ENCODE data around the gene LDLRAD4.

LDLRAD4 gene

DNA sequence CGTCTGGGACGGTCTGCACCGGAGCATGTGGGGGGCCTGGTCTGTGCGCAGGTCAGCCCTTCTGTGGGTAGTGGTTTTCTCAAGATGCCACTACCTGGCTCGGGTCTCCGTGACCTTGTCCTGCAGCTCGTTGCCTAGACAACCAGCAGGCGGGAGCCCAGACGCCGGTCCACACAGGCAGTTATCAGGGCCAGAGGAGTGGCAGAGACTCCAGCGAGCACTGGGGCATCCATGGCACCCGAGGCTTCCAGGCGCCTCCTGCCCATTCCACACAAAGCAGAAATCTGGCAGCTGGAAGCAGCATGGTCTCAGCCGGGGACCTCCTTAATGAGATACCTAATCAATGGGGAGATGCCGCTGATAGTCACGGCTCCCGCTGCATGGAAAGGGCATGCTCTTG is 351.7 kb downstream of the LDLRAD4 start:
- POLR2A ChIA-PET = interaction anchor here (0.6 to 0.9 kb wide), 2 partner anchors 42 to 53 kb away, joined by 3 read pairs; no protein-coding TSS in a partner anchor
- Histone ChIP-seq H3K27me3 (replicated peaks in 2 of 5; ENCODE audit: control insufficient read depth in 4 of 5, insufficient read depth in 5 of 5, low read length in 4 of 5) (no peaks in the 10 kb centered on the region), H3K9me3 (ENCODE audit: control extremely low read depth in 1 of 5, control insufficient read depth in 4 of 5, insufficient read depth in 2 of 5, low read depth in 1 of 5, low read length in 4 of 5) (no peaks in the 10 kb centered on the region), H3K27ac (ENCODE audit: insufficient read depth in 1 of 2, low read depth in 1 of 2, low read length in 2 of 2, poor library complexity in 1 of 2, severe bottlenecking in 2 of 2) (no peak overlapping the region), H3K36me3 (ENCODE audit: control insufficient read depth in 4 of 4, insufficient read depth in 4 of 4, low read length in 3 of 4) (no peaks in the 10 kb centered on the region), H3K4me1 (ENCODE audit: control extremely low read depth in 1 of 4, control insufficient read depth in 4 of 4, insufficient read depth in 4 of 4, low read length in 3 of 4) (peaks cover 6 to 52% (median 30%) of the 10 kb centered on the region in 4 experiments), H3K4me3 (ENCODE audit: control insufficient read depth in 1 of 7, extremely low read depth in 1 of 7, insufficient read depth in 4 of 7, low read depth in 2 of 7, low read length in 6 of 7) (no peak overlapping the region)
- no peak for DNase-seq
- 95% methylated on average over 14 of the region's 17 CpGs for WGBS (ENCODE audit: insufficient coverage)
- CTCF ChIA-PET = interaction anchor here (1.0 to 2.8 kb wide), 3 partner anchors 12 to 42 kb away, joined by 3 to 10 read pairs (median 3); no protein-coding TSS in a partner anchor

DNA sequence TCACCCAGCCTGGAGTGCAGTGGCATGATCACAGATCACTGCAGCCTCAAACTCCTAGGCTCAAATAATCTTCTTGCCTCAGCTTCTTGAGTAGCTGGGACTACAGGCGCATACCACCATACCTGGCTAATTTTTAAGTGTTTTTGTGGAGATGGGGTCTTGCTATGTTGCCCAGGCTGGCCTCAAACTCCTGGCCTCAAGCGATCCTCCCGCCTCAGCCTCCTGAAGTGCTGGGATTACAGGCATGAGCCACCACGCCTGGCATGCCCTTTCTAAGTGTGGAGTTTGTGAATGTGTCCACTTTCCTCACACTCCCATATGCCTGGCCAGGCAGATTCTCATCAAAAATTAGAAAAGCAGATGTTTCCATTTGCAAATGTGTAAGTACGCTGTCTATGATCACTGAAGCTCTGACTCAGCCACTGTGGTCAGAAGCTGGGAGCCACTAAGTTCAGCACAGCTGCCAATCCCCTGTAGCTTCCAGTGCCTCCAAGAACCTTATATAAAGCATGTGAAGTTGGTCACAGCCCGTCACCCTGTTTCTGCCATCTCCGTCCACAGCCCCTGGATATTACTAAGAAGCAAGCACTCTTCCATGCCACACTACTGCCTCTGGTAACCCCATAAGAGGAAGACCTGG is 352.4 kb downstream of the LDLRAD4 start:
- H3K4me3 ChIP-seq (ENCODE audit: control insufficient read depth in 1 of 7, extremely low read depth in 1 of 7, insufficient read depth in 4 of 7, low read depth in 2 of 7, low read length in 6 of 7) = no peak overlapping the region
- 91% methylated on average over 6 of the region's 7 CpGs for WGBS (ENCODE audit: insufficient coverage)
- H3K27ac ChIP-seq (ENCODE audit: insufficient read depth in 1 of 2, low read depth in 1 of 2, low read length in 2 of 2, poor library complexity in 1 of 2, severe bottlenecking in 2 of 2) = no peak overlapping the region
- peaks cover 6 to 45% (median 28%) of the 10 kb centered on the region in 4 experiments for H3K4me1 ChIP-seq (ENCODE audit: control extremely low read depth in 1 of 4, control insufficient read depth in 4 of 4, insufficient read depth in 4 of 4, low read length in 3 of 4)
- DNase-seq = peak in 2 of 3 donors; percentile 50 to 81
- ChIA-PET CTCF (interaction anchor here (0.6 to 2.8 kb wide), 3 partner anchors 11 to 41 kb away, joined by 3 to 10 read pairs (median 3); no protein-coding TSS in a partner anchor), POLR2A (interaction anchor here (0.6 to 0.9 kb wide), 2 partner anchors 41 to 53 kb away, joined by 3 read pairs; no protein-coding TSS in a partner anchor)
- H3K27me3 ChIP-seq (replicated peaks in 2 of 5; ENCODE audit: control insufficient read depth in 4 of 5, insufficient read depth in 5 of 5, low read length in 4 of 5) = no peaks in the 10 kb centered on the region
- H3K9me3 ChIP-seq (ENCODE audit: control extremely low read depth in 1 of 5, control insufficient read depth in 4 of 5, insufficient read depth in 2 of 5, low read depth in 1 of 5, low read length in 4 of 5) = no peaks in the 10 kb centered on the region
- no peaks in the 10 kb centered on the region for H3K36me3 ChIP-seq (ENCODE audit: control insufficient read depth in 4 of 4, insufficient read depth in 4 of 4, low read length in 3 of 4)

DNA sequence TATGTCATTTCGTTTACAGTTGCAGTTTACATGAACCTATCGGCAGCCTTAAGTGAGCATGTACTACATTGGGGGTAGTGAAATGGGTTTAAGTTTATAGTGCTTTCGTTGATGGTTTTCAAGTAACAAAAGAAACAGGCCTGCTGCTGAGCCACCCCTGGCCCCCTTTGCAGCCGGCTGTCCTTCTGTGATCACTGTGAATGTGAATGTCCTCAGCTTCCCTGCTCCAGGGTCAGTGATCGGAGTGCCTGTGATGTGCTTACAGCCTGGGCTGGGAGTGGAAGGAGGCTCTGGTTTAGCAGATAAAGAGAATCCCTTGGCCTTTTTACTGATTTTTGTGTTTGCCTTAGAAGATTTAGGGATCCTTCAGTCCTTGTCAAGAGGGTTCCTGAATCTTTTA is 353.6 kb downstream of the LDLRAD4 start:
- POLR2A ChIA-PET = no interaction called here
- peaks cover 2 to 44% (median 25%) of the 10 kb centered on the region in 4 experiments for H3K4me1 ChIP-seq (ENCODE audit: control extremely low read depth in 1 of 4, control insufficient read depth in 4 of 4, insufficient read depth in 4 of 4, low read length in 3 of 4)
- WGBS (ENCODE audit: insufficient coverage) = 100% methylated on average over 5 of the region's 5 CpGs
- CTCF ChIA-PET = no interaction called here
- no peaks in the 10 kb centered on the region for H3K27me3 ChIP-seq (replicated peaks in 2 of 5; ENCODE audit: control insufficient read depth in 4 of 5, insufficient read depth in 5 of 5, low read length in 4 of 5)
- H3K27ac ChIP-seq (ENCODE audit: insufficient read depth in 1 of 2, low read depth in 1 of 2, low read length in 2 of 2, poor library complexity in 1 of 2, severe bottlenecking in 2 of 2) = no peak overlapping the region
- no peak for DNase-seq
- no peaks in the 10 kb centered on the region for H3K9me3 ChIP-seq (ENCODE audit: control extremely low read depth in 1 of 5, control insufficient read depth in 4 of 5, insufficient read depth in 2 of 5, low read depth in 1 of 5, low read length in 4 of 5)
- no peaks in the 10 kb centered on the region for H3K36me3 ChIP-seq (ENCODE audit: control insufficient read depth in 4 of 4, insufficient read depth in 4 of 4, low read length in 3 of 4)
- H3K4me3 ChIP-seq (ENCODE audit: control insufficient read depth in 1 of 7, extremely low read depth in 1 of 7, insufficient read depth in 4 of 7, low read depth in 2 of 7, low read length in 6 of 7) = no peak overlapping the region

DNA sequence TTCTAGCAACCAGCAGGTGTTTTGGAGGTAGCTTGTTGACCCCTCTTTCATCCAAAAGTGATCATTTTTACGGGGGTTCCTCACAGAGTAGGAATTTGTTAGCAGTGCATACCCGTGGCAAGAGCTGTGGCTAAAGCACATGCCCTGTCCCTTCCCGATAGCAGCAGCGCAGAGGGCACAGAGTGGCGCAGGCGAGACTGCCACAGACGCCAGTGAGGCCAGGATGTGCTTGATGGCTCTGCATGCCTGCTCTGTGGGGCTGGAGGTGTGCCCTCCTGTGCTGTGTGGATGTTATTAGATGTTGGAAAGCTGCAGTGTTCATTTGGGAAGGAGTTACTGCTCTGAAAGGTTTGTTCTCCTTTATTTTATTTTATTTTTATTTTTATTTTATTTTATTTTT is 354.2 kb downstream of the LDLRAD4 start:
- H3K9me3 ChIP-seq (ENCODE audit: control extremely low read depth in 1 of 5, control insufficient read depth in 4 of 5, insufficient read depth in 2 of 5, low read depth in 1 of 5, low read length in 4 of 5) = no peaks in the 10 kb centered on the region
- no peaks in the 10 kb centered on the region for H3K27me3 ChIP-seq (replicated peaks in 2 of 5; ENCODE audit: control insufficient read depth in 4 of 5, insufficient read depth in 5 of 5, low read length in 4 of 5)
- H3K4me3 ChIP-seq (ENCODE audit: control insufficient read depth in 1 of 7, extremely low read depth in 1 of 7, insufficient read depth in 4 of 7, low read depth in 2 of 7, low read length in 6 of 7) = no peak overlapping the region
- POLR2A ChIA-PET = no interaction called here
- CTCF ChIA-PET = no interaction called here
- peaks cover 4 to 46% (median 26%) of the 10 kb centered on the region in 4 experiments for H3K4me1 ChIP-seq (ENCODE audit: control extremely low read depth in 1 of 4, control insufficient read depth in 4 of 4, insufficient read depth in 4 of 4, low read length in 3 of 4)
- no peak for DNase-seq
- WGBS (ENCODE audit: insufficient coverage) = 94% methylated on average over 7 of the region's 7 CpGs
- H3K36me3 ChIP-seq (ENCODE audit: control insufficient read depth in 4 of 4, insufficient read depth in 4 of 4, low read length in 3 of 4) = no peaks in the 10 kb centered on the region
- no peak overlapping the region for H3K27ac ChIP-seq (ENCODE audit: insufficient read depth in 1 of 2, low read depth in 1 of 2, low read length in 2 of 2, poor library complexity in 1 of 2, severe bottlenecking in 2 of 2)

DNA sequence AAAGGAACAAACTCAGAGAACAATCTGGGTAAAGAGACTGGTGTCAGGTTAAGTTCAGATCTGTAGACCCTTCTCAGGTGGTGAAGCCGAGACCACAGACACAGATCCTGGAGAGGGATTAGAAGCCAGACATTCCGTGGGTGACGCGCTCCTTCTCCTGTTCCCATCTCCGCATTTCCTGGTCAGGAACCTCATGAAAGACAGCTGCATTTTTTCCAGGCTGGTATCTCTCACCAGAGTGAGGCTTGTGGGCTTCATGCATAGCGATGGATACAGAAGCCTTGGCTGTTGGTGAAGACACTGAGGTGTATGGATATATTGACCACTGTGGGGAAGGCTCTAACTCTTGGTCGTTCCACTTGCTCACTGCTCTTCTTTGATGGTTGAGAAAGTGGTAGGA is 355.2 kb downstream of the LDLRAD4 start:
- no peak for DNase-seq
- Histone ChIP-seq H3K36me3 (ENCODE audit: control insufficient read depth in 4 of 4, insufficient read depth in 4 of 4, low read length in 3 of 4) (no peaks in the 10 kb centered on the region), H3K4me1 (ENCODE audit: control extremely low read depth in 1 of 4, control insufficient read depth in 4 of 4, insufficient read depth in 4 of 4, low read length in 3 of 4) (peaks cover 9 to 45% (median 21%) of the 10 kb centered on the region in 4 experiments), H3K27ac (ENCODE audit: insufficient read depth in 1 of 2, low read depth in 1 of 2, low read length in 2 of 2, poor library complexity in 1 of 2, severe bottlenecking in 2 of 2) (no peak overlapping the region), H3K27me3 (replicated peaks in 2 of 5; ENCODE audit: control insufficient read depth in 4 of 5, insufficient read depth in 5 of 5, low read length in 4 of 5) (no peaks in the 10 kb centered on the region), H3K9me3 (ENCODE audit: control extremely low read depth in 1 of 5, control insufficient read depth in 4 of 5, insufficient read depth in 2 of 5, low read depth in 1 of 5, low read length in 4 of 5) (no peaks in the 10 kb centered on the region), H3K4me3 (ENCODE audit: control insufficient read depth in 1 of 7, extremely low read depth in 1 of 7, insufficient read depth in 4 of 7, low read depth in 2 of 7, low read length in 6 of 7) (no peak overlapping the region)
- CTCF ChIA-PET = interaction anchor here (1.6 to 1.9 kb wide), 2 partner anchors 11 to 12 kb away, joined by 4 to 7 read pairs; no protein-coding TSS in a partner anchor
- POLR2A ChIA-PET = no interaction called here
- WGBS (ENCODE audit: insufficient coverage) = 96% methylated on average over 5 of the region's 7 CpGs

DNA sequence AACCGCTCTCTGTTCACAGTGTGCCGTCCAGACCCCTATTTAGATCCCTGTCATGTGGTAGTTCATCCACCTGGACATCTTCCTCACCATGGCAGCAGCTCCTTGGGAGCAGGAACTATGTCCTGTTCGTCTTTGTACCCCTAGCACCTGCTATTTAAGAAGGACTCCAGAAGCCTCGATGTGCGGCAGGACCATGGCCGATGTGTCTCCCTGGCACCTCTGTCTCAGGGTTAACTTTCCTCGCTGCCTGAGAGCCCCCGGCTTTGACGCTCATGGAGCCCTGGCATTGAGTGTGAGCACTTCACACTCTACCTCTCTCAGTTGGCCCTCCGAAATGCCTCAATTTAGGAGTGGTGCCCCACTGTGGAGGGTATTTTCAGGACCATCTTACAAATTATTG is 355.8 kb downstream of the LDLRAD4 start:
- H3K27me3 ChIP-seq (replicated peaks in 2 of 5; ENCODE audit: control insufficient read depth in 4 of 5, insufficient read depth in 5 of 5, low read length in 4 of 5) = no peaks in the 10 kb centered on the region
- peaks cover 10 to 44% (median 21%) of the 10 kb centered on the region in 4 experiments for H3K4me1 ChIP-seq (ENCODE audit: control extremely low read depth in 1 of 4, control insufficient read depth in 4 of 4, insufficient read depth in 4 of 4, low read length in 3 of 4)
- H3K27ac ChIP-seq (ENCODE audit: insufficient read depth in 1 of 2, low read depth in 1 of 2, low read length in 2 of 2, poor library complexity in 1 of 2, severe bottlenecking in 2 of 2) = no peak overlapping the region
- H3K4me3 ChIP-seq (ENCODE audit: control insufficient read depth in 1 of 7, extremely low read depth in 1 of 7, insufficient read depth in 4 of 7, low read depth in 2 of 7, low read length in 6 of 7) = no peak overlapping the region
- H3K9me3 ChIP-seq (ENCODE audit: control extremely low read depth in 1 of 5, control insufficient read depth in 4 of 5, insufficient read depth in 2 of 5, low read depth in 1 of 5, low read length in 4 of 5) = no peaks in the 10 kb centered on the region
- WGBS (ENCODE audit: insufficient coverage) = 98% methylated on average over 9 of the region's 10 CpGs
- POLR2A ChIA-PET = no interaction called here
- CTCF ChIA-PET = interaction anchor here (0.8 to 1.9 kb wide), 4 partner anchors 11 to 55 kb away, joined by 3 to 7 read pairs (median 4); no protein-coding TSS in a partner anchor
- no peak for DNase-seq
- no peaks in the 10 kb centered on the region for H3K36me3 ChIP-seq (ENCODE audit: control insufficient read depth in 4 of 4, insufficient read depth in 4 of 4, low read length in 3 of 4)

DNA sequence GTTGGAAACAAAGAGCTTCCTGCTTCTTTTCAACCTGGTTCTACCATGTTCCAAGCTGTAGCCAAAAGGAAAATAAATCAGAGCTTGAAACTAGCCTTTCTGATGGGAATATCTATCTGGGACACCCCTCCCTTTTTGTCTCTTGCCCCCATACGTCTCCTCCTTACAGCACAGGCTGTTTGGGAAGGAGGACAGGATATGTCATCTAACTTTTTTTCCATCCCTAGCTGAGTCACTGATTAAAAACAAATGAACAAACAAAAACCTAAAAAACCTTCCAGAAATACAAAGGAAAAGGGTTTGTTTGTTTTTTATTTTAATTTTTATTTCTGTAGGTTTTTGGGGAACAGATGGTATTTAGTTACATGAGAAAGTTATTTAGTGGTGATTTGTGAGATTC is 356.2 kb downstream of the LDLRAD4 start:
- H3K4me3 ChIP-seq (ENCODE audit: control insufficient read depth in 1 of 7, extremely low read depth in 1 of 7, insufficient read depth in 4 of 7, low read depth in 2 of 7, low read length in 6 of 7) = no peak overlapping the region
- POLR2A ChIA-PET = no interaction called here
- CTCF ChIA-PET = interaction anchor here (0.8 to 1.9 kb wide), 4 partner anchors 10 to 55 kb away, joined by 3 to 7 read pairs (median 4); no protein-coding TSS in a partner anchor
- no peaks in the 10 kb centered on the region for H3K9me3 ChIP-seq (ENCODE audit: control extremely low read depth in 1 of 5, control insufficient read depth in 4 of 5, insufficient read depth in 2 of 5, low read depth in 1 of 5, low read length in 4 of 5)
- DNase-seq = no peak
- no peak overlapping the region for H3K27ac ChIP-seq (ENCODE audit: insufficient read depth in 1 of 2, low read depth in 1 of 2, low read length in 2 of 2, poor library complexity in 1 of 2, severe bottlenecking in 2 of 2)
- peaks cover 13 to 48% (median 25%) of the 10 kb centered on the region in 4 experiments for H3K4me1 ChIP-seq (ENCODE audit: control extremely low read depth in 1 of 4, control insufficient read depth in 4 of 4, insufficient read depth in 4 of 4, low read length in 3 of 4)
- no peaks in the 10 kb centered on the region for H3K27me3 ChIP-seq (replicated peaks in 2 of 5; ENCODE audit: control insufficient read depth in 4 of 5, insufficient read depth in 5 of 5, low read length in 4 of 5)
- WGBS (ENCODE audit: insufficient coverage) = no CpG with 5 or more reads among the region's 1 CpG
- no peaks in the 10 kb centered on the region for H3K36me3 ChIP-seq (ENCODE audit: control insufficient read depth in 4 of 4, insufficient read depth in 4 of 4, low read length in 3 of 4)
